Measurements from ENCODE around the gene OR9A4. TPM values are rescaled to one million over a fixed set of nuclear protein-coding genes. Genes with fewer than 3 reads are reported as not detected.
"Not testable (repeated sequence)": the region's sequence is repeated elsewhere in the genome, so short reads cannot be mapped to it uniquely, and the experiment has no call there.

The OR9A4 gene
- total RNA-seq, 1 donor from 2014 or later: 0.07 TPM

GRCh38 chr7:141889321-141889720, 26.9 kb upstream of the OR9A4 start:
- Histone ChIP-seq H3K79me2 (ENCODE audit: low read depth) (no peaks in the 10 kb centered on the region), H3K27ac (no peak overlapping the region), H3K4me3 (no peak overlapping the region), H4K20me1 (ENCODE audit: low read depth) (no peaks in the 10 kb centered on the region), H3F3A (ENCODE audit: low read depth) (no peaks in the 10 kb centered on the region), H3K27me3 (no peaks in the 10 kb centered on the region), H3K4me2 (no peak overlapping the region), H3K9me3 (ENCODE audit: low read depth) (no peaks in the 10 kb centered on the region), H2AFZ (replicated peaks) (no peak overlapping the region), H3K36me3 (no peaks in the 10 kb centered on the region), H3K9ac (no peak overlapping the region), H3K4me1 (no peaks in the 10 kb centered on the region)
- H3K9me3 Mint-ChIP-seq: no peaks in the 10 kb centered on the region
- H3K4me3 Mint-ChIP-seq: no peak overlapping the region
- H3K36me3 Mint-ChIP-seq: no peaks in the 10 kb centered on the region
- DNase-seq (ENCODE audit: low spot score): no peak
- no peaks in the 10 kb centered on the region for H3K4me1 Mint-ChIP-seq
- TF ChIP-seq EZH2phosphoT487 (IDR thresholded peaks at IDR 0.05) (no peak), EZH2 (IDR thresholded peaks at IDR 0.05) (no peak)
- TF ChIP-seq, protein P1, sequence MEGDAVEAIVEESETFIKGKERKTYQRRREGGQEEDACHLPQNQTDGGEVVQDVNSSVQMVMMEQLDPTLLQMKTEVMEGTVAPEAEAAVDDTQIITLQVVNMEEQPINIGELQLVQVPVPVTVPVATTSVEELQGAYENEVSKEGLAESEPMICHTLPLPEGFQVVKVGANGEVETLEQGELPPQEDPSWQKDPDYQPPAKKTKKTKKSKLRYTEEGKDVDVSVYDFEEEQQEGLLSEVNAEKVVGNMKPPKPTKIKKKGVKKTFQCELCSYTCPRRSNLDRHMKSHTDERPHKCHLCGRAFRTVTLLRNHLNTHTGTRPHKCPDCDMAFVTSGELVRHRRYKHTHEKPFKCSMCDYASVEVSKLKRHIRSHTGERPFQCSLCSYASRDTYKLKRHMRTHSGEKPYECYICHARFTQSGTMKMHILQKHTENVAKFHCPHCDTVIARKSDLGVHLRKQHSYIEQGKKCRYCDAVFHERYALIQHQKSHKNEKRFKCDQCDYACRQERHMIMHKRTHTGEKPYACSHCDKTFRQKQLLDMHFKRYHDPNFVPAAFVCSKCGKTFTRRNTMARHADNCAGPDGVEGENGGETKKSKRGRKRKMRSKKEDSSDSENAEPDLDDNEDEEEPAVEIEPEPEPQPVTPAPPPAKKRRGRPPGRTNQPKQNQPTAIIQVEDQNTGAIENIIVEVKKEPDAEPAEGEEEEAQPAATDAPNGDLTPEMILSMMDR (IDR thresholded peaks at IDR 0.05): no peak
- peaks cover 2% of the 10 kb centered on the region for H3K27me3 Mint-ChIP-seq (ENCODE audit: insufficient read depth, low read depth)
- H3K27ac Mint-ChIP-seq: no peak overlapping the region

GRCh38 chr7:141891336-141891735, 24.9 kb upstream of the OR9A4 start:
- no peak for TF ChIP-seq EZH2 (IDR thresholded peaks at IDR 0.05)
- TF ChIP-seq, protein P1 (IDR thresholded peaks at IDR 0.05): no peak
- no peaks in the 10 kb centered on the region for H3K4me1 ChIP-seq
- Mint-ChIP-seq H3K27ac (no peak overlapping the region), H3K9me3 (no peaks in the 10 kb centered on the region), H3K36me3 (no peaks in the 10 kb centered on the region), H3K27me3 (ENCODE audit: insufficient read depth, low read depth) (peaks cover 2% of the 10 kb centered on the region), H3K4me3 (no peak overlapping the region), H3K4me1 (no peaks in the 10 kb centered on the region)
- H3K9ac ChIP-seq: no peak overlapping the region
- no peak overlapping the region for H2AFZ ChIP-seq (replicated peaks)
- no peak overlapping the region for H3K27ac ChIP-seq
- DNase-seq (ENCODE audit: low spot score): no peak
- H3K4me3 ChIP-seq: no peak overlapping the region
- no peaks in the 10 kb centered on the region for H3K9me3 ChIP-seq (ENCODE audit: low read depth)
- no peaks in the 10 kb centered on the region for H4K20me1 ChIP-seq (ENCODE audit: low read depth)
- H3K27me3 ChIP-seq: no peaks in the 10 kb centered on the region
- H3K79me2 ChIP-seq (ENCODE audit: low read depth): no peaks in the 10 kb centered on the region
- no peaks in the 10 kb centered on the region for H3F3A ChIP-seq (ENCODE audit: low read depth)
- no peaks in the 10 kb centered on the region for H3K36me3 ChIP-seq
- H3K4me2 ChIP-seq: no peak overlapping the region

- DNase-seq (ENCODE audit: low spot score); H3K4me2 ChIP-seq; H3K4me1 Mint-ChIP-seq; H3F3A ChIP-seq (ENCODE audit: low read depth); H3K27me3 ChIP-seq; H4K20me1 ChIP-seq (ENCODE audit: low read depth); H3K36me3 Mint-ChIP-seq; H3K9me3 Mint-ChIP-seq; H3K9ac ChIP-seq; H3K4me3 Mint-ChIP-seq; H3K9me3 ChIP-seq (ENCODE audit: low read depth); H2AFZ ChIP-seq (replicated peaks); H3K79me2 ChIP-seq (ENCODE audit: low read depth); H3K27ac ChIP-seq; H3K4me1 ChIP-seq; H3K27me3 Mint-ChIP-seq (ENCODE audit: insufficient read depth, low read depth); H3K36me3 ChIP-seq; H3K27ac Mint-ChIP-seq; H3K4me3 ChIP-seq: not testable (repeated sequence)
These were observed 16.8 kb upstream of the OR9A4 start for GRCh38 chr7:141899366-141899765.

DNA sequence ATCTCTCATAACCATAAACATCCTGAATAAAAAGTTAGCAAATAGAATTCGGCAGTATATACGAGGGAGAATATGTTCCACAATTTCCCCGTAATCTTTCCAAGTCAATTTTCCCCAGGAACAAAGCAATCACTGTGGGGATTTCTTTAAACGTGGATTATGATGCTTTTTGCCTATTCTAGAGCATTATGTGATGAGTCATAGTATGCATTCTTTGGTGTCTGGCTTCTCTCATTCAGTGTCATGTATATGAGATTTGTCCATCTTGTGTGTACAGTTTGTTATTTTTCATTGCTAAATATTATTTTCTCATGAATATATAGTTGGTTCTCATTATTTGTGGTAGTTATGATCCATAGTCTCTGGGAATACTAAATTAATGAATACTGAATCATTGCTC, 9.9 kb upstream of the OR9A4 start:
- no peaks in the 10 kb centered on the region for H3K27me3 Mint-ChIP-seq (ENCODE audit: insufficient read depth, low read depth)
- Histone ChIP-seq H3K27ac (no peak overlapping the region), H3K4me1 (no peaks in the 10 kb centered on the region), H4K20me1 (ENCODE audit: low read depth) (no peaks in the 10 kb centered on the region), H3F3A (ENCODE audit: low read depth) (no peaks in the 10 kb centered on the region), H3K27me3 (no peaks in the 10 kb centered on the region), H3K4me2 (no peak overlapping the region), H3K9me3 (ENCODE audit: low read depth) (no peaks in the 10 kb centered on the region), H2AFZ (replicated peaks) (no peak overlapping the region), H3K79me2 (ENCODE audit: low read depth) (no peaks in the 10 kb centered on the region), H3K36me3 (no peaks in the 10 kb centered on the region), H3K4me3 (no peak overlapping the region), H3K9ac (no peak overlapping the region)
- no peaks in the 10 kb centered on the region for H3K9me3 Mint-ChIP-seq
- H3K4me3 Mint-ChIP-seq: no peak overlapping the region
- no peak overlapping the region for H3K27ac Mint-ChIP-seq
- no peaks in the 10 kb centered on the region for H3K36me3 Mint-ChIP-seq
- TF ChIP-seq, protein P1 (IDR thresholded peaks at IDR 0.05): no peak
- no peak for TF ChIP-seq EZH2 (IDR thresholded peaks at IDR 0.05)
- DNase-seq (ENCODE audit: low spot score): no peak
- H3K4me1 Mint-ChIP-seq: no peaks in the 10 kb centered on the region
